ENCODE data around the gene PJA1.

PJA1 gene

DNA sequence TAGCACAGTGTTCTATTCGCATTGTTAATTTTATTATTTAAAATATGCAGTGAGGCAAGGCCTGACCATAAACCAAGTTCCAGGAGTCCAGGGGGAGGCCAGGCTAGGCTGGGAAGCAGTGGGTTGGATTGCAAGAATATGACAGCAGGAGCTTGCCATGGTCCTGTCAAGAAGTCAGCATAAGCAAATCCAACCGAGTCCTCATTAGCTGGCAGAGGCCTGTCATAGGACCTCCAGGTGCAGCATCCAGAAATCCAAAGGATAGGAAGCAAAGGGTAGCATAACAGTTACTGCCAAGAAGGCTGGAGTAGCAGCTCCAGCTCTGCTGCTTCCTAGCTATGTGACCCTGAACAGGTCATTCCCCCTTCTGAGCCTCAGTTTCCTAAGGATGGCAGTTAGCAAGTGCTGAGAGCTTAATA, 13.4 kb downstream of the PJA1 start:
- no peaks in the 10 kb centered on the region for H4K20me1 ChIP-seq (ENCODE audit: insufficient read depth)
- no peak overlapping the region for H3K27ac ChIP-seq
- no peaks in the 10 kb centered on the region for H3K36me3 ChIP-seq (ENCODE audit: insufficient read depth)
- H3K4me2 ChIP-seq, result no peak overlapping the region
- no peak overlapping the region for H3K9ac ChIP-seq
- H3K4me3 ChIP-seq (IDR thresholded peaks at IDR 0.05; ENCODE audit: insufficient read depth, low read depth, low read length), result no peak overlapping the region
- H3K79me2 ChIP-seq (ENCODE audit: insufficient read depth, low read depth), result no peaks in the 10 kb centered on the region
- no peak overlapping the region for H2AFZ ChIP-seq (ENCODE audit: low read depth)
- H3K27me3 ChIP-seq (ENCODE audit: insufficient read depth, low read depth), result no peaks in the 10 kb centered on the region
- TF ChIP-seq, protein P1, sequence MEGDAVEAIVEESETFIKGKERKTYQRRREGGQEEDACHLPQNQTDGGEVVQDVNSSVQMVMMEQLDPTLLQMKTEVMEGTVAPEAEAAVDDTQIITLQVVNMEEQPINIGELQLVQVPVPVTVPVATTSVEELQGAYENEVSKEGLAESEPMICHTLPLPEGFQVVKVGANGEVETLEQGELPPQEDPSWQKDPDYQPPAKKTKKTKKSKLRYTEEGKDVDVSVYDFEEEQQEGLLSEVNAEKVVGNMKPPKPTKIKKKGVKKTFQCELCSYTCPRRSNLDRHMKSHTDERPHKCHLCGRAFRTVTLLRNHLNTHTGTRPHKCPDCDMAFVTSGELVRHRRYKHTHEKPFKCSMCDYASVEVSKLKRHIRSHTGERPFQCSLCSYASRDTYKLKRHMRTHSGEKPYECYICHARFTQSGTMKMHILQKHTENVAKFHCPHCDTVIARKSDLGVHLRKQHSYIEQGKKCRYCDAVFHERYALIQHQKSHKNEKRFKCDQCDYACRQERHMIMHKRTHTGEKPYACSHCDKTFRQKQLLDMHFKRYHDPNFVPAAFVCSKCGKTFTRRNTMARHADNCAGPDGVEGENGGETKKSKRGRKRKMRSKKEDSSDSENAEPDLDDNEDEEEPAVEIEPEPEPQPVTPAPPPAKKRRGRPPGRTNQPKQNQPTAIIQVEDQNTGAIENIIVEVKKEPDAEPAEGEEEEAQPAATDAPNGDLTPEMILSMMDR (conservative IDR thresholded peaks at IDR 0.05; ENCODE audit: low read depth, low read length), result no peak
- H3K4me1 ChIP-seq (ENCODE audit: low read depth, poor library complexity, severe bottlenecking), result no peaks in the 10 kb centered on the region

DNA sequence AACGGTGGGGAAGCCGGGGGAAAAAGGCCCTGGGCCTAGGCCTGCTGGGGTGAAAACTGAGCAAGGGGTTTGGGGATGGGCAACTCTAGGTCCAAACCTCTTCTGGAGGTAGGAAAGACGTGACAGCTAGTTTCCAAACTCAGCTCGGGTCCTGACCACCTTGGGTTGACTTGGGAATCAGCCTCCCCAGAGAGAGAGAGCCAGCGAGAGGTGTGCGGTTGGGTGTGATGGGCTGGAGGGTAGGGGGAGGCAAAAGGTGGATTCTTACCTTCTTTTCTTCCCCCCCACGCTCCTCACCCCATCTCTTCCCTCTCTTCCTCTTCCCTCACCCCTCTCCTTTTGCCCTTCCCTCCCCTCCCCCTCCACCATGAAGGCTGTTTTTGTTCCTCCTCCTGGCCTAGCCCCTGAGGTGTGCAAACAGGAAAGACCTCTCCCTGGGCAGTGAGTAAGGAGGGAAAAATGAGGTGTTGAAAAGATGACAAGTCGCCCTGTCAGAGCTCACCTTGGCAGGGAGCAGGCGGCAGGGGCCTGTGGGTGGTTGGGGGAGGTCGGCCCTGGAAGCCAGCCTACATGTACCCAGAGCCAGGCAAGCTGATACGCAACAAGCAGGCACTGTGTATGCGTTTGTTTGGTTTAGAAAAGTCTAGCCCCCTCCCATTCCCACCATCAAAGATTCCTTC, 14.8 kb downstream of the PJA1 start:
- no peaks in the 10 kb centered on the region for H3K79me2 ChIP-seq (ENCODE audit: insufficient read depth, low read depth)
- no peak overlapping the region for H3K4me3 ChIP-seq (IDR thresholded peaks at IDR 0.05; ENCODE audit: insufficient read depth, low read depth, low read length)
- H3K4me1 ChIP-seq (ENCODE audit: low read depth, poor library complexity, severe bottlenecking), result no peaks in the 10 kb centered on the region
- no peak overlapping the region for H2AFZ ChIP-seq (ENCODE audit: low read depth)
- no peak overlapping the region for H3K27ac ChIP-seq
- no peak overlapping the region for H3K9ac ChIP-seq
- TF ChIP-seq, protein P1 (conservative IDR thresholded peaks at IDR 0.05; ENCODE audit: low read depth, low read length), result no peak
- no peaks in the 10 kb centered on the region for H3K27me3 ChIP-seq (ENCODE audit: insufficient read depth, low read depth)
- no peak overlapping the region for H3K4me2 ChIP-seq
- no peaks in the 10 kb centered on the region for H4K20me1 ChIP-seq (ENCODE audit: insufficient read depth)
- H3K36me3 ChIP-seq (ENCODE audit: insufficient read depth), result no peaks in the 10 kb centered on the region

DNA sequence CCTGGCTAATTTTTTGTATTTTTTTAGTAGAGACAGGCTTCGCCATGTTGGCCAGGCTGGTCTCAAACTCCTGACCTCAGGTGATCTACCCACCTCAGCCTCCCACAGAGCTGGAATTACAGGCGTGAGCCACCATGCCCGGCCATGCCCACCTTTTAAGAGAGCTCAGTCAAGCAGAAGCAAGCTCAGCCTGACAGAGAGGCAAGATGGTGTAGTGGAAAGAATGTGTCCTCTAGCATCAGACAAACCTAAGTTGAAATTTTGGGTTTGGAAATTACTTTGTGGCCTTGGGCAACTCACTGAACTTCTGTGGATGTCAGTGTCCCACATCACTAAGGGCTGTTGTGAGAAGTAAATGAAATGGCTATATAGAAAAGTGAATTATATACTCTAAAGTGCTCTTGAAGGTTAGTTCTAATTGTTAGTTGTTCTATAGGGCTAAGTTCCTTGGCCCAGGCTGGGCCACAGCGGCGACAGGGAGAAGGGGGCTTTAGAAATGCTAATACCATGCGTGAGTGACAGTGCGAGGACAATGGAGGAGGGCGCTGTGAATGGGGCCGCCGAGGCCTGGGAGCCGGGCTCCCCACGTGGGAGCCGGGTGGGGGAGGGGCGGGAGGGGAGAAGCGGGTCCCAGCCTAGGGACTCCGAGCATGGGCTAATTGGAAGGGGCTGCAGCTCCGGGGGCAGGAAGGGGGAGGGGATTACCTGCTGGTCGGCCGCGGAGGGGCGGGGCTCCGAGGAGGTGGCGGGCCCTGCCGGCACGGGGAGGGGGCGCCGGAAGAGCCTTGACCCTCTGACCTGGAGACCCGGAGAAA, 15.6 kb downstream of the PJA1 start:
- H3K27me3 ChIP-seq (ENCODE audit: insufficient read depth, low read depth), result no peaks in the 10 kb centered on the region
- no peak overlapping the region for H3K27ac ChIP-seq
- H3K4me3 ChIP-seq (IDR thresholded peaks at IDR 0.05; ENCODE audit: insufficient read depth, low read depth, low read length), result no peak overlapping the region
- no peaks in the 10 kb centered on the region for H3K4me1 ChIP-seq (ENCODE audit: low read depth, poor library complexity, severe bottlenecking)
- no peaks in the 10 kb centered on the region for H3K36me3 ChIP-seq (ENCODE audit: insufficient read depth)
- no peak overlapping the region for H3K9ac ChIP-seq
- H2AFZ ChIP-seq (ENCODE audit: low read depth), result no peak overlapping the region
- TF ChIP-seq, protein P1 (conservative IDR thresholded peaks at IDR 0.05; ENCODE audit: low read depth, low read length), result no peak
- no peaks in the 10 kb centered on the region for H3K79me2 ChIP-seq (ENCODE audit: insufficient read depth, low read depth)
- no peaks in the 10 kb centered on the region for H4K20me1 ChIP-seq (ENCODE audit: insufficient read depth)
- no peak overlapping the region for H3K4me2 ChIP-seq

DNA sequence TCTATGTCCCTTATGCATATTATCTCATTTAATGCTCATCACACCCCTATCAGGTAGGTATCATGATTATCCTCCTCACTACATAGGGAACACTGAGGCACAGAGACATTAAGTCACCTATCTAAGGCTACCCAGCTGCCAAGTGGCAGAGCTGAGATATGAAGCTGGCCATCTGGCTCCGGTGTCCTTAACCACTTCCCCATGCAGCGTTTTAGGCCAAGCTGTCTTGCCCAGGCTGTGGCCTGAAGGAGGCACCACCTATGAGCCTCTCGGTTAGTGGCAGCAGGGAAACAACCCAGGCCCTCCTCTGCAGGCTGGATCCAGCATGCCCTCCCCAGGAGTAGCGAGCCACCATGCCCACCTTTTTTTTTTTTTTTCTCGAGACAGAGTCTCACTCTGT, 16.3 kb downstream of the PJA1 start:
- Histone ChIP-seq H3K27me3 (ENCODE audit: insufficient read depth, low read depth) (no peaks in the 10 kb centered on the region), H3K79me2 (ENCODE audit: insufficient read depth, low read depth) (no peaks in the 10 kb centered on the region), H3K36me3 (ENCODE audit: insufficient read depth) (no peaks in the 10 kb centered on the region), H3K27ac (no peak overlapping the region), H3K4me2 (no peak overlapping the region), H4K20me1 (ENCODE audit: insufficient read depth) (no peaks in the 10 kb centered on the region), H3K9ac (no peak overlapping the region), H3K4me1 (ENCODE audit: low read depth, poor library complexity, severe bottlenecking) (no peaks in the 10 kb centered on the region), H2AFZ (ENCODE audit: low read depth) (no peak overlapping the region), H3K4me3 (IDR thresholded peaks at IDR 0.05; ENCODE audit: insufficient read depth, low read depth, low read length) (no peak overlapping the region)
- TF ChIP-seq, protein P1 (conservative IDR thresholded peaks at IDR 0.05; ENCODE audit: low read depth, low read length), result no peak
